ENCODE data around the gene RECQL5.
"Not testable (repeated sequence)": the region's sequence is repeated elsewhere in the genome, so short reads cannot be mapped to it uniquely, and the experiment has no call there.

The RECQL5 gene

GRCh38 chr17:75647921-75648320, 19.0 kb downstream of the RECQL5 start:
- DNase-seq (ENCODE audit: low read depth), result no peak

DNA sequence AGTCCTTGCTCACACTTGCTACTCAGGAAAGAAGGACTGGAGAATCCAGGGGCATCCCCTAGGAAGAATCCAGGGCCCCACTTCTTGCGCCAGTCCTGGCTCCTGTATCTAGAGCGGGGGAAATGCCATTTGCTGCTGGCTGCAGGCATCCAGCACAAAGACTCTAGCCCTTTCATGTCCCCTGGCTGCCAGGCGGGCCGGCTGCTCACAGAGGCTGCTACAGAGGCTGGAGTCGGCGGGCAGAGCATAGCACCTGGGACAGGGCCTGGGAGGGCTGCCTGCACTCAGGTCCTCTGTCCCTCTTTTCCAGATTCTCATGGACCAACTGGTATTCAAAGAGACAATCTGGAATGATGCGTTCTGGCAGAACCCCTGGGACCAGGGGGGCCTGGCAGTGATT, 19.9 kb downstream of the RECQL5 start:
- DNase-seq (ENCODE audit: low read depth), result no peak

DNA sequence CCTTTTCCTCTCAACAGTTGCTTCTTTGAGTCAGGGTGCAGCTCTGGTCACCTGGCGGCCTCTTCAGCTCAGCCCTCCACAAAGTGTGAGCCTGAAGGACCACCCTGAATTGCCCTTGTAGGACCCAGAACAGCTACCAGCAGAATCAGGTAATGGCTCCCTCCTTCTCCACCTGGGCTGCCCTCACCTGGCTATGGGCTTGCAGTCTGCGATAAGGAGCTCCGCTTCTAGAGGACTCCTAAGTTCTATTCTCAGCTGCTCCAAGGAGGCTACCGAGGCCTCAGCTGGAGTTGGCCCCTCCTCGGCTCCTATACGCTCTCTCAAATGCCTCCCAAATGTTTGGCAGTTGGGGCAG, 20.3 kb downstream of the RECQL5 start:
- no peak for DNase-seq (ENCODE audit: low read depth)

DNA sequence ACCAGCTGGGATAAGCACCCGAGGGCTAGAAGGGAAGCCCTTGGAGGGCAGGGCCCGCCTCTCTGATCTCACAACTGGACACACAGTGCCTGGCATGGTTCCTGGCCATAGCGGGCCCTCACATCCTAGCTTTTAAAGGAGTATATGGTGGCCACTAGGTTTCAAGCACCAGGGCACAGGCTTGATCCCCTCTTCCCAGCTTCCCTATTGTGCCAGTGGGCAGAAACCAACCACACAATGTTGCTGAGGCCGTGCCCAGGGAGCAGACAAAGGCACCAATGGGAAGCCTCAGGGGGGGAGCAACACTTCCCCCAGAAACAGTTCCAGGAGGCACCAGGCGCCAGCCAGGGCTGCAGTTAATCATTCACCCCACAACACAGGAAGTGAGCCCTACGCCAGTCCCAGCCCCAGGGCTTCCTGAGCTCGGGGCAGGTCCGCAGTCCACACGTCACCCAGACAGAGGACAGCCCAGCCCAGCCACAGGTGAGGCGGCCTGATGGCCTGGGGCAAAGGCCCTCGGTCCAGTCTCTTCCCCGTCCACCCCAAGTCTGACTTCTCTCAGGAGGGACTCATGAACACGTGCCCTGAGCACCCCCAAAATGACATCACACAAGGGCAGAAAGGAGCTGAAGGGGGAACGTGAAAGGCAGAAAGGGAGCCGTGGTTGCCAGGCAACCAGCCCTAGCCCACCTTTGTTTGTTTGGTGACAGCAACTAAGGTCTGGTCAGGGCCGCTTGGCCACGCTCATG, 20.9 kb downstream of the RECQL5 start:
- DNase-seq (ENCODE audit: low read depth), result no peak

GRCh38 chr17:75645501-75645888, 21.5 kb downstream of the RECQL5 start:
- DNase-seq (ENCODE audit: low read depth), result no peak

DNA sequence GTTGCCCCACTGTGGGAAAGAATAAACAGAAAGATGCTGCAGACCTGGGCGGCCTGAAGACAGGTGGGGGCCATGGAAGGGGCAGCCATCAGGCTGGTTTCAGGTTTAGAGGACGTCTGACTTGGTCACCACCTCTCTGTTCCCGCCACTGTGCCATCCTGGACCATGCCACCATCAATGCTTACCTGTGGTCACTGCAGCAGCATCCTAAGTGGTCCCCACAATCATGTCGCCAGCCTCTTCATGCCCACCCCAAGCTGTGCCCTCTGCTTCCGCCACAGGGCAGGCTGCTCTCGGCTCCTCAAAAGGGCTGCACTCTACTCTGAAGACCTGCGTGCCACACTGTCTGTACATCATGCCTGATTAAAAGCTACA, 23.3 kb downstream of the RECQL5 start:
- no peak for DNase-seq (ENCODE audit: low read depth)

- DNase-seq (ENCODE audit: low read depth), result no peak
Observed at GRCh38 chr17:75642784-75643642, 23.9 kb downstream of the RECQL5 start.

DNA sequence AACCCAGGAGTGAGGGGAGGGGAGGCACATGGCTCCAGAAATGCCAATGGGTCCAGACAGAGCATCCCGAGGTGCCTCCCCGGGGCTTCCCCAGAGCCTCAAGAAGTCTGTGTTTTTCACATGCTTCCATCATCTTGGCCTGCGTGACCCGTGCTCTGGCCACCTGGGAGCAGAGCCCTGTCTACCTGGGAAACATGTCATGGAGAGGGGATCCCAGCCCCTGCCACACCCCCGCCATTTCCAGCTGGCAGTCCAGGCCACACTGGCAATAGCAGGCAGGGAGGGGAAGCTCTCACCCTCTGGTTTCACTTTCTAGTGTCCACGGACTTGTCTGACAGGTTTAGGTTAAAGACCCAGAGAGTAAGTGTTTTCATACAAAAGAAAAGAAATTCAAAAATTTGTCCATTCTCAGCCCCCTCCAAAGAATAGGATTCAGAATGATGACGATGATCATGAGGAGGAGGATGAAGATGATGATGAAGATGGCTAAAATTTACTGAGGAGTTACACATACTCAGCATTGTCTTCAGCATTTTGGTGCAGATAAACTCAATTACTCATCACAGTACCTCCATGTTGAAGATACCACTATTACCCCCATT, 24.7 kb downstream of the RECQL5 start:
- DNase-seq (ENCODE audit: low read depth), result no peak

DNA sequence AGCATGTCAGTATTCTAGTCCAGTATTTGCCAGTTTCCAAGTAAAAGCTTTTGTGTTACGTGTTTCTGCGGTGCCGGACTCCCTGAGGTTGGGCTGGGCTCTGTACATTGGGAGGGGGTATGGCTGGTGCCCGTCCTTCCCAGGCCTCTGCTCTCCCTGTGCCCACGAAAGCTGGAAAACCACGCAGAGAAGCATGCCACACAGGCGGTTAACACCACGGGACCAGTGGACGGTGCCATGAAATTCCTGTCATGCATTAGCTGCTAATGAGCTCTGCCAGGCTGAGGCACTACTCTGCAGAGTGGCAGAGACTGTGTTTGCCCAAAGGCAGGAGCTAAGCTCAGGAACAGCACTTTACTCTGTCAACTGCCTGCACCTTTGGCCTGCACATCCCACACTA, 25.6 kb downstream of the RECQL5 start:
- DNase-seq (ENCODE audit: low read depth), result no peak

DNA sequence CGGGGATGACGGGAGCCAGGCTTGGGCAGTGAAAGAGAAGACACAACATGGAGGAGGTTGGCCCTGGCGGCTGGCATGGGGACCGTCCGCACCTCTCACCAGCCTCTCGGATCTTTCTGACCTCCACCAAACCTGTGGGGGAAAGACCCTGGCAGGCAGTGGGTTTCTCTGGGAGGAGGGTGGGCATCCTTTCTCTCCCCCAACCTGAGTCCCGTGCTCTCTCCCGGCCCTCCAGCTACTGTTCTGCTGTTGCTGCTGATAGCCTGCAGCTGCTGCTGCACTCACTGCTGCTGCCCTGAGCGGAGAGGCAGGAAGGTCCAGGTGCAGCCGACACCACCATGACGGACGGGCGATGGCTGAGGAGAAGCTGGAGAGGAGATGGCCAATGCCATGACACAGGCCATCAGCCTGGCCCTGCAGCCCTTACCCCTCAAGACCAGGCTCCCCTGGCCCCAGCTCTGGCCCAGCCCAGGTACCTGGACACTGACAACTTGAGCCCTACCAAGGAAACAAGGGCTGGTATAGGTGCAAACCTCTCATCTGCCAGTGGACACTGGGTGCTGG, 26.3 kb downstream of the RECQL5 start:
- DNase-seq (ENCODE audit: low read depth), result no peak

DNA sequence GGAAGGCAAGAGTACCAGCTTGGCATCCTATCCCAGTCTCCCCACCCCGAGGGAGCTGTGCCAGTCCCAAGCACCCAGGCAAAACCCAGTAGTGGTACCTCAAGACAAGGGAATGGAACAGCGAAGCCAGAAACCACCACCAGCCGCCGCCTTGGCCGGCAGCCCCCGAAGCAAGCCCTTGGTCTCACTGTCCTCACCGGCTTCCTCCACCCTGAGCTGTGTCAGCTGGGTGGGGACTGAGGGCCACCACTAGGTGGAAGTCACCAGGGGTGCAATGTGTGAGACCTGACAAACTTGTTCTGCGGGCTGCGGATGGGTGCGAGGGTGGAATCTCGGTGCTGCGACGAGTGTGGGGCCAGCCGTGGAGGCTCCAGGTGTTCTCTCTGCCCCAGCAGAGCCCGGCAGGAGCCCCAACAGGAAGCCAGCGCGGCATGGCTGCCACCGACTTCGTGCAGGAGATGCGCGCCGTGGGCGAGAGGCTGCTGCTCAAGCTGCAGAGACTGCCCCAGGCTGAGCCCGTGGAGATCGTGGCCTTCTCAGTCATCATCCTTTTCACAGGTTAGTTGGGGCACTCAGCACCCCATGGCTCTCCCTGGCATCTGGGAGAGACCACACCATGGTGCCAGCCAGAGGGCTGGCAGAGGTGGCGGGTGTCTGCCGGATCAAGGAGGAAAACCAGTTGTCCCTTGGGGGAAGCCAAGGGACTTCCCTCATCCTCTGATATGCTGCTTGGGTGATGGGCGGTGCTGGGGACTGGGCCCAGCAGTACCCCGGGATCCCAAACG, 27.0 kb downstream of the RECQL5 start:
- no peak for DNase-seq (ENCODE audit: low read depth)

GRCh38 chr17:75639327-75639726, 27.6 kb downstream of the RECQL5 start:
- DNase-seq (ENCODE audit: low read depth), result no peak

GRCh38 chr17:75638893-75639292, 28.1 kb downstream of the RECQL5 start:
- no peak for DNase-seq (ENCODE audit: low read depth)

DNA sequence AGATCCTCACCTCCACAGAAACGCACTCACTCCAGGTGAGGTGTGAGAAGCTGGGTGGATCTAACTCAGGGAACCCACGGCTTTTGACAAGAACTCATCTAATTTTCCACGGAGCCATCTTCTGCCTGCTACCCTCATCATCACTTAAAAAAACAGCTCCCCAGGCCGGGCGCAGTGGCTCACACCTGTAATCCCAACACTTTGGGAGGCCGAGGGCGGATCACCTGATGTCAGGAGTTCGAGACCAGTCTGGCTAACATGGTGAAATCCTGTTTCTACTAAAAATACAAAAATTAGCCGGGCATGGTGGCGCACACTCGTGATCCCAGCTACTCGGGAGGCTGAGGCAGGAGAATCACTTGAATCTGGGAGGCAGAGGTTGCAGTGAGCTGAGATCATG, 28.9 kb downstream of the RECQL5 start:
- not testable (repeated sequence) for DNase-seq (ENCODE audit: low read depth)

DNA sequence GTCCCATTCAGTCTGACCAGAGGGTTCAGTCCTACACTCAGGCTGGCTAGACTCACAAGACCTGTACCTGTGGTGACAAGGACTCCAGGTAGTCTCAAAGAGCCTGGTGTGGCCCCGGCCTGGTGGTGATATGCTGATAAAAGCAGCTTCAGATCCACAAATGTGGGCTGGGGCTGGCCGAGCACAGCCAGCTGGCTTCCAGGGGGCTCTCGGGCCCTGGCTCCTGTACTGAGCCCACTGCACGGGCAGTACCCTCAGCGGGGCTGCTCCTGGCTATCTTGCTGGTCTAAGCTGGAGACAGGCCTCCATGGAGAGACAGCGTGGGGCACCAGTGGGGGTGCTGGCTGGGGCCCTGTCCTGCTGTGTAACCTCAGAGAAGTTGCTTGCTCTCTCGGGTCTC, 29.4 kb downstream of the RECQL5 start:
- no peak for DNase-seq (ENCODE audit: low read depth)

DNA sequence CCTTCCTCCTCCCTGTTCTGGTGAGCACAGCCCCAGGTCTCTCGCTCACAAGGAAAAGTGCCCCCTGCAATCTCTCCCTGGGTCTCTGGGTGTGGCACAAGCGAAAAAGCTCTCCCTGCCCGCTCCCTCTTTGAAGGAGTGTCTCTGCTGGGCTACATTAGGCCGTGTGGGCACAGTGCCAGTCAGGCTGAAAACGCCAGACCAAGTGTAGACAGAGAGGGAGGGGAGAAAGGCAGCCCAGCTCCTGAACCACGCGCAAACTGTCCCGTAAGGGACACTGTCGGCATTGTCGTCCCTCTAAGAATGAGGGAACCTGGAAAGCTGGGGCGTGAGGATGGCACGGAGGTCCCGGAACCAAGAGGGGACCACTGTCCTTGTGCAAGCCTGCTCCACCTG, 29.8 kb downstream of the RECQL5 start:
- no peak for DNase-seq (ENCODE audit: low read depth)

- no peak for DNase-seq (ENCODE audit: low read depth)
Observed at GRCh38 chr17:75636381-75637142, 30.4 kb downstream of the RECQL5 start.

DNA sequence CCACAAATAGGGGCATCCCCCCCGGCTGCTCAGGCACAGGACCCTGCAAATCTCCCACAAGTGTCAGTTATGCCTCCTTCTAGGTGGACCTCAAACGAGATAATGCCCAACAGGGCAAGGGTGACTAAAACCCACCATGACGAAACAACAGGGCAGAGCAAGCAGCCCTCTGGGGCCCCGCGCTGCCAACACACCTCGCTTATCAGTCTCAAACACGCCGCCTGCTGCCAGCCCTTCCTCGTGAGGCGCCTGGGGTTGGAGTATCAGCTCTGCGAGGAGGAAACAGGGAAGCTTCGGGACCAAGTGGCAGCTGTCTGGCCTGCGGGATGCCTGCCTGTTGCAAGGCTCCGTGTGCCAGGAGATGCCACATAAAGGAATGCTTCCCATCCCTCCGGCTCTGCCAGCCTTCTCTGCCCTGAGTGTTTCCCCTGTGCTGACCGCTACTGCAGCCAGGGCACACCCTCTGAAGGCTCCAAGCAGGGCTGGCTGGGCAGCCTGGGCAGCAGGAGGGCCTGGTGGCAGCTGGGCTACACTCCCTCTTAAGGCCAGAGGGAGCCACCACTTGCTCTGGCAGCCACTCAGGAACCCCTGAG, 31.2 kb downstream of the RECQL5 start:
- DNase-seq (ENCODE audit: low read depth), result no peak

- no peak for DNase-seq (ENCODE audit: low read depth)
Observed at GRCh38 chr17:75634754-75635609, 32.0 kb downstream of the RECQL5 start.

DNA sequence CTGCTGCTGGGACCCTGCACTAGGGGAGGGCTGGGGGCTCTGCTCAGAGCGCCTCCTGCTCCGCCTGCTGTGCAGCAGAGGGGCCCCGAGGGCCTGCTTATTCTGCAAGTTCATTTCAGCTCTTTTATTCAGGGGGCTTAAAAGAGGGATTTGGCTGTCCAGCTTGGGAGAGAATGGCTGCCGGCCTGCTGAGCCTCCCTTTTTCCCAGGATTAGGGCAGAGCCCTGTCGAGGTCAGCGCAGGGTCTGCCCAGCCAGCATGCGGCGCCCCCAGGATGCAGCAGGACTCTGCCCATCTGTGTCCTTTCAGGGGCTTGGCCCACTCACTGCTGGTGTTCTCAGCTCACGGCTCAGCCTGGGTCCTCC, 32.6 kb downstream of the RECQL5 start:
- DNase-seq (ENCODE audit: low read depth), result no peak
